HG03469 (cell line): ENCODE measurements around the gene CNGA3.

Source experiments
- ATAC-seq: cut with Tn5 transposase; IDR thresholded peaks from one replicate; pipeline ENCODE4 v1.9.1; 2021; ENCODE audit warnings: mild to moderate bottlenecking, moderate library complexity, moderate number of reproducible peaks; ENCODE audit not compliant: unreplicated experiment

The CNGA3 gene

DNA sequence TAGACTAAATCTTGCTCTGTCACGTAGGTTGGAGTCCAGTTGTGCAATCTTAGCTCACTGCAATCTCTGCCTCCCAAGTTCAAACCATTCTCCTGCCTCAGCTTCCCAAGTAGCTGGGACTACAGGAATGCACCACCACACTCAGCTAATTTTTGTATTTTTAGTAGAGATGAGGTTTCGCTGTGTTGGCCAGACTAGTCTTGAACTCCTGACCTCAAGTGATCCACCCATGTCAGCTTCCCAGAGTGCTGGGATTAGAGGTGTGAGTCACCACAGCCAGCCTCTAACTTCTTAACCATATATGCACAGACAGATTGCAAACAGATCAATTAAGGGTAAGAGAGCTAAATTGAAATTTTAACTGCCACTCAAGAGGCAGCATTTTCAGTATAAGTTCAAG, 22.1 kb upstream of the CNGA3 start:
- ATAC-seq, result no peak

DNA sequence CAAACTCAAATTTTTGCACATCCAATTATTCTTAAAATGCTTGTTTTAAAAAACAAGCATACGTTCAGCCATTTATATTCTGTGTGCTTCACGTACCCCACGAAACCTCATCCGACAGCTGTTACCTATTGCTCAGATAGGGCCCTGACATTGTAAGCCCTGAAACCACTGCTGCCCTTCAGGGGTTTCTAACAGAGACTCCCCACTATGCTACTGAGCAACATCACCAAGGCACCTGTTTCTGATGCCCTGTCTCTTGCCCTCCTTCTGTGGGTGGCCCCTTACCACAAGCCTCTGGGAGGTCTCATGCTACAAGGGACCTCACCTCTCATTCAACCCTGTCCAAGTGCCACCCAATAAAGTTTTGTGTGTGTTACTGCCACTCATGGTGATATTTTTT, 18.5 kb upstream of the CNGA3 start:
- ATAC-seq, result no peak

DNA sequence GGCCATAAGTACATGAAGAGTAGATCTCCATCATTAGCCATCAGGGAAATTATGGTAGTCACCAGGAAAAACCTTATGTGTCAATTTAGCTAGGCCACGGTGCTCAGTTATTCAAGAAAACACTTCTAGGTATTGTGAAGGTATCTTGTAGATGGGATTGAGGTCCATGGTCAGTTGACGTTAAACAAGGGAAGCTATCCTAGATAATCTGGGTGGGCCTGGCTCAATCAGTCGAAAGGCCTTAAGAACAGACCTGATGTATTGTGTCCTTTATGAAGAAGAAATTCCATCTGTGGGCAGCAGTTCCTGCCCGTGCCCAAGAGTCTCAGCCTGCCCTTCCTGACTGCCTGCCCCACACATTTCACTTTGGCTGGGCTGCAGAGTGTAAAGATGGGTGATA, 16.7 kb upstream of the CNGA3 start:
- no peak for ATAC-seq

DNA sequence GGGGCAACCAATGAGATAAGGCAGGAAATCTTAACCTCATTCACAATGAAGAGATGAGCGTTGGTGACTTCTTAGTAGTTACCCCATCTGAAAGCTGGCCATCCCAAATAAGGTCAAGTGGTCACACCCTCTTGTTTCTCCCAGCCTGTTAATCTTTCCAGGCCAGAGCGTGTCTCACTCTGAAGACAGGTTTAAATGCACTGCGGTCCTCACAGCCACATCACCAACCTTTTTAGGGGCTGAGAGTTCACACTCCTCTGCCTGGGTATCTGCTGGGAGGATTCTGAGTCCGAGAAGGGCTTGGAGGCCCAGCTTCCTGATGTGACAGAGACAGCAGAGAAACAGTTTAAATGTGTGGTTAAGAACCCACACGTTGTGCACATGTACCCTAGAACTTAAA, 13.3 kb upstream of the CNGA3 start:
- no peak for ATAC-seq

DNA sequence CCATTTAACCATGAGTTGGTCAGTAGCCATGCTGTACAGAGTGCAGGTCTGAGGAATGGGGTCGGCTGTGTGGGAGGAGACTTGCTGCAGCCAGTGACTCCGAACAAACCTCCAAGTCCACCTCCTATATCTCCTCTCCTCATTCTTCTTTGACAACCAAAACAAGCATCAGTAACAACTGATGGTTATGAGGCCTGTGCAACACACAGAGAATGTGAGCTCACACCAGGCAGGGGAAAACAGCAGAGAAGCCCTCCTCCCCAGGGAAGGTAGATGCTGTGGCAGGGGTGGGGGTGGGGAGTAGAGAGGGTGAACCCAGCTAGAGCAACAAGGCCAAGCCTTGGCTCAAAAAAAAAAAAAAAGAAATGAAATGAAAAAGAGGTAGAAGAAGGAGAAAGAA, 12.3 kb upstream of the CNGA3 start:
- no peak for ATAC-seq

DNA sequence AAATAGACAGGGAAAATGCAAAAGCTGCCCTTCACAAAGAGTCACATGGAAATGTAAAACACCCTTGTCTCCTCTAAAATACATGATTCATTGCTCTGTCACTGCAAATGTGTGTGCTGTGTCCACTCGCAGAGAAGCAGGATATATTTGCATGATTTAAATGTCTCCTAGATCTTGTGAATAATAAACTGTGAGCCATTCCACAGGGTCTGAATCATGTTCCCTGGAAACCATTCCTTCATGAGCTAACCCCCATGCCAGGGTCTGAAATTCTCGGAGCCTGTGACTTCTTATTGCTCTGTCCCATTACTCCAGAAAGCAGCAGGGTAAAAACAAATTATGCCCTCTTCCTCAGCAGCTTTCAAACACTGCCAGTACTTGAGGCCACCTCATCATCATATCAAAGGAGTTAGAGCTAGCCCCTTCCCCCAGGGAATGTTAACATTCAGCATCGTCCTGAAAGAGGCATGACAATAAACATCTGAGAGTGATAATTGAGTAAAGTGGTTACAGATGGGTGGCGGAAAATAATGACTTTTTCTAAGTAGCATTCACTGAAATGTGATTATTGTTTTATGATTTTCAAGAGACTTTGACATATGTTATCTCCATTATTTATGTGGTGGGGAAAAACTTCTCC, 11.7 kb upstream of the CNGA3 start:
- no peak for ATAC-seq

DNA sequence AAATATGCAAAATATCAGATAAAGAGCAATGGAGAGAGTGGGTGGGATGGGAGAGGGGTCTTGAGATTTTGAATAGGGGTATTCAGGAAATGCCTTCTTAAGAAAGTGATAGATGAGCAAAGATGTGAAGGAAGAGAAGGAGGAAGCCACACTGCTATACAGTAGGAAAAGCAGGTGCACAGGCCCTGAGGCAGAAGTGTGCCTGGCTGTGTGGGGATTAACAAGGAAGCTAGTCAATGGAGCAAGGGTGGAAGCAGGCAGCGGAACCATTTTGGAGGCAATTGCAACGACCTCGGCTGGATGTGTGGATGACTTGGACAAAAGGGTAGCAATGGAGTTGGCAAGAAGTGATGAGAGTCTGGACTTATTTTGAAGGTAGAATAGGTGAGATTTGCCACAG, 11.0 kb upstream of the CNGA3 start:
- no peak for ATAC-seq

DNA sequence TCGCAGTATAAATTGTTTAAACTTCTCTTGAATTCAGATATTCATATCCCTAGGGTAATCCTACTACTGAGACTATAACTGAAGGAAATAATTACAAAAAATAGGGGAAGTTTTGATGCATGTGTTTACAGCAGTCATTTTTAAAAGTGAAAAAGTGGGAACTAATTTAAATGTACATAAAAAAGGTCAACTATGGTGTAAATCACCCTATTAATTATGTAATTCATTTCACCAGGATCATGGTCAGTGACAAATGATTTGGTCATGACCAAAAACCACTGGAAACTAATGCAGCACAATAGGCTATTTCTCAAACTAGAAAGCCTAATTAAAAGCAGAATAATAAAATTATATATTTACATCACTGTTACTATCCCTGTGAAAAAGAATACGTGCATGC, 5.0 kb upstream of the CNGA3 start:
- no peak for ATAC-seq

DNA sequence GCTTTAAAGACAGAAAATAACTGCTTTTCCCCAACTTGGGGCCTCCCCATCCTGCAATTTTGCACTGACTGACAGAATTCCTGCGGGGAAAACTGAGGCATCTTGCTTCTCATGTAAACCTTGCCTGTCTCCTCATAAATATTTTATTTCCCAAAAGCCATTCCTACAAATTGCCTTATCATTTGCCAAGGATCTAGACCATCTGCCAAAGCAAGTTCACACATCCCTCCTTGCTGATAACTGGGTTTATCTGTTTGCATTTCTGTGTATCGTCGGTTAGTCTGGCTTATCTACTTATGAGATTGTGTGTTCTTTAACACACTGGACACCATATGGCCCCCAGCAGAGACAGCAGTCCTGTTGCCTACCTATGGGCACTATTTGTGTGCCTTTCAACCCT, 3.0 kb upstream of the CNGA3 start:
- no peak for ATAC-seq

DNA sequence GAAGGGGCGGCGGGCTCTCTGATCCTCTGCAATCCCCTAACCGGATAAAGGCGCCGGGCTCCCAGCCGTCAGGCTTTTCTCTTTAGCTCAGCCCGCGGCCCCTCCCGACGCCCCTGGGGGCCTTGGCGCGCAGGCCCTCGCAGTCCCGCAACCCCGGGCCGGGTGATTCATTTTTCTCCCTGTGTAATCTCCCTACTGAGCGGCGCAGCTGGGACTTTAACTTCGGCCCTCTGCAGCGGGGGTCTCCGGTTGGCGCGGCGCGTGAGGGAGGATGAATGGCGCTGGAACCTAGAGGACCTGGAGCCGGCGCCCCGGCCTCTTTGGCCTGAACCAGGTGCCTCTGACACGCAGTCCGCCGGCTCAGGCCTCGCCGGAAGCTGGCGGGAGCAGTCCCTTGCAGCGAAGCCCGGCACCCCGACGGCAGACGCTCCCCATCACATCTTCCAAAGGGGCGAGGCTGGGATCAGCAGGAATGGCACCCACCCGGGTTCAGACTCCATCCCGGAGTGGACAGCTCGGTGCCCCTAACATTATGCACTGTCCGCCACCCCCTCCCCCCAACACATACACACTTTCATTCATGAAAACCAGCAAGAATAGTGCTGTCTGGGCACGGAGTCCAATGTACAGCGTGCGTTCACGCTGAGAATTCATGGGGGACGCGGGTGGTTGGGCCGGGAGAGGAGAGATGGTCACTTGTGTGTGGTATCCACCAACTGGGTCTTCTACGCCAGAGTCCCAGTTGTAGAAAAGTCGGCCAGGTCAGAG, 1.2 kb downstream of the CNGA3 start:
- no peak for ATAC-seq

DNA sequence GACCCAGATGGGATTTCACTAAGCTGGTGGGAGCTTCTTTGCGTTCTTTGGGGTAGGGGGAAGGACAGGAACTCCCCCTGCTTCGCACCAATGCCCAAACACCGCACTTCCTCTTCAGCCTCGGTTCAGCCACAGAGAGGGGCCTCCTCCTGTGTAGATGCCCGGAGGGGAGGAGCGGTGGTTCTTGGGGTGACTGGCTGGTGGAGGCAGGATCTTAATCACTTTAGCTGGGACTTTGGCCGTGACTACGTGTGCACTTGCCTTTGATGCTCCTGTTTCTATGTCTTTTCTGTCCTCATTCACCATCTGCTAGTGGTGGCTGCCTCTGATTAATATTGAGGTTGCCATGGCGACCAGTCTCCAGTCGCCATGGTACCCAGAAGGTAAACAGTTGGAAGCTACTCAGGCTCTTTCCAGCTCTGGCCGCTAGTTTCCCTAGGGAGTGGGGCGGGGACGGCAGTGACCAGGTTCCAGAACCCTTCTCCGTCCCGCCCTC, 1.9 kb downstream of the CNGA3 start:
- ATAC-seq, result no peak

DNA sequence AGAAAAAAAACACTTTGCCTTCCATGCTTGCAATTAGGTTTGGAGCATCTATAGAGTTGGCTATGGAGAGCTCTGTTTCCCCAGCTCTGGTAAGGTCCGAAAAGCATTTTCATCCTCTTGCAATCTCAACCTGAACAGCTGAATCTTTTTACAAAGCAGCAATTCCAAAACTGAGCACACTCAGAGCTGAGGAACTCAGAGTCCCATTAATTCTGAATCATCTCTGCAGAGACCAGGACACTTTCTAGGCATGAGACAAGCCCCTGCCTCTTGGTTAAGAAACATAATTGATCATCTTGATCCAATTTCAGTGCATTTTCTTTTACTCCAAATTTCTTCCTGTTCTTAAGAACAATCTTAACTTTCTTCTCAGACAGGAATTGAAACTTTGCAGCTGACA, 4.2 kb downstream of the CNGA3 start:
- ATAC-seq, result no peak

DNA sequence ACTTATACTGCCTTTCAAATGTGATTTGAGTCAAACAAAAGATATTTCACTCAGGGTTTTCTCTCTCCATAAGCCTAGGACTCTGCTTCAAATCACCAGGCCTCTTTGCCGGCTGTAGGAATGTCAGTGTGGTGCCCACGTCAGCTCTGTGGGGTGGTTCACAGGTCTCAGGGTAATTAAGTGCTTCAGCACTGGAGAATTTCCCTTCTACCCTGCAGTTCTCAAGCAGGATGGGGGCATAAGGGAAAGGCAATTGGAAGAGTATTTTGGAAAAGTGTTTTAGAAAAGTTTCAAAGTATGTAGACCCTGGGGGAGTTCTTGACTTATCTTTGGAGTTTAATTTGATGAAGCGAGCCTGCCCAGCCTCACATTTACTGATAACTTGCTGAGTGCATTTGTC, 9.6 kb downstream of the CNGA3 start:
- no peak for ATAC-seq

DNA sequence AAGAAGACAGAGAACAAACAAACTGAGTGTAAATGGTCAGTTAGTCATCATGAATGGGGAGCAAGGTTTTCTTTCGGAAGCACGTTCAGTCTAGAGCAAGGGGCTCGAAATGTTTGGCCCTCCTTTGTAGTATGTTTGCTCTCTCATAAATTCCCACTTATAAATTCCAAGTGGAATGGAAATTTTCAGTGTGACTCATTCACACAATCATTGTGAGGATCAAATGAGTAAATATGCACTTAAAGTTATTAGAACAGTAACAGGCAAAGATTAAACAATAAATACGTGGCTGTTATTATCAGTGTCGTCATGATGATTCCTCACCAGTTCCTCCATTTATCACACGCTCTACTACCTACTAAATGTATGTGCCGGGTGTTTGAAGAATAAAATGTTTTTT, 10.5 kb downstream of the CNGA3 start:
- no peak for ATAC-seq

DNA sequence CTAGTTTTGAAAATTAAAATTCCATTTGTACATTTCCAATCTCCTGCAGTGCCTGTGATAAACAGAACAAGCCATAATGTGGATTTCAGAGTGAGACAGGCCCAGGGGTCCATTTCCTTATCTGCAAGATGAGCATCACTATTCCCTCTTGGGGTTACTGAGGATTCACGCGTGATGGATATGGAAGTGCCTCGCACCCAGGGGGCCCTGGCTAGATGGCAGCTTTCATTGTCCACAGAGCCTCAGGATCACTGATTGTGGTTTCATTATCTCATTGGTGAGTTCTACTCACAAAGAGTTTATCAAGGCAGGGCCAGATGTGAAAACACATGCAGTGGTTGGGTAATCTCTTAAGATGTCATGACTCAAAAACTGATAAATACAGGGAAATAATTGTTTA, 11.6 kb downstream of the CNGA3 start:
- ATAC-seq, result no peak

DNA sequence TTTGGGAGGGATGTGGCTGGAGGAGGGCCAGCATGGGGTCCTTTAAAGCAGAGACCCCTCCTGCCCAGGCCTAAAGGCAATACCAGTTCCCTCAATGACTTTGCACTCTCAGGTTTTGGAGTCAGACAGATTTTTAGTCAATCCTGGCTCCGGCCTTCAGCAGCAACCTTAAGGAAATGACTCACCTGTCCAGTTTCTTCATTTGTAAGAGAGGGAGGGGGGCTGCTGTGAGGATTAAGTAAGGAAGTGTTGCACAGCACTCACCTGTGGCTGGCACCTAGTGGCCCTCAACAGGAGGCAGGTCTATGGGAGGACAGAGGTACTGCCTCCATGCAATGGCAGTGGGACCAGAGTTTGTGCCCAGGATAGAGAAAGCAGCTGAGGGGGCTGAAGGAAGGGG, 13.7 kb downstream of the CNGA3 start:
- no peak for ATAC-seq

DNA sequence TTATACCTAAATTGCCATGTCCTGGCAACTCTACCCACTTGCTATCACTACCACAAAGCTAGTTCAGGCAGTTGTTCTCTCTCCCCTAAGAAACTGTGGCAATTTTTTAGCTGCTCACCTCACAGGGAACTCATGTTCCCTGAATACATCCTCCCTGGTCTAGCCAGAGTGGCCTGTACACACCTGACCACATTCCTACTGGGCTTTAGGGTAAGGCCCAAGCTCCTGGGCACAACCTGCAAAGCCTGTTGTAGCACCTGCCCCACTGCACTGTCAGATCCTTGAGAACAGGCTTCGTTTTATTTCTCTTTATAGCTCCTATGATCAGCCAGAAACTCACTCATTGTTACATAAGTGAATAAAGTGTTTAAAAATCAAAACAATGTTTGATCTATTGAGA, 21.5 kb downstream of the CNGA3 start:
- no peak for ATAC-seq

DNA sequence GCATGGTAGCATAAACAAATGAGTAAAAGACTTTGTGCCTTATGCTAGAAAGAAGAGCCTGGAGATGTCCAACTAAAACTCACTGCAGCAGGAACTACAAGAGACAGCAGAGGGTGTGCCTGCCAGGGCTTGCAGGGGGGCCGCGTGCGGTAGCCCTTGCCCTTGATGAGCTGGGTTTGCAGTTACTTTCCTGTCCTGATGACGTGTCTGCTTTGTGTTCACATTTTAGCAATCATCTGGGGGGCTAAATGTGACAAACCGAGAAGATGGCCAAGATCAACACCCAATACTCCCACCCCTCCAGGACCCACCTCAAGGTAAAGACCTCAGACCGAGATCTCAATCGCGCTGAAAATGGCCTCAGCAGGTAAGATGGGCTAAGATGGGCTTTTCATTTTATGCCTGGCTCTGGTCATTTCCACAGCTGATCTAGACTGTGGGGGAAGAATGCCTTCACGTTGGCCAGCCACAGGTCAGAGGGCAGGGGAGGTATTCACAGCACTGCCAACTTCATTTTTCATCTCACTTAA, 23.5 kb downstream of the CNGA3 start:
- ATAC-seq, result no peak

DNA sequence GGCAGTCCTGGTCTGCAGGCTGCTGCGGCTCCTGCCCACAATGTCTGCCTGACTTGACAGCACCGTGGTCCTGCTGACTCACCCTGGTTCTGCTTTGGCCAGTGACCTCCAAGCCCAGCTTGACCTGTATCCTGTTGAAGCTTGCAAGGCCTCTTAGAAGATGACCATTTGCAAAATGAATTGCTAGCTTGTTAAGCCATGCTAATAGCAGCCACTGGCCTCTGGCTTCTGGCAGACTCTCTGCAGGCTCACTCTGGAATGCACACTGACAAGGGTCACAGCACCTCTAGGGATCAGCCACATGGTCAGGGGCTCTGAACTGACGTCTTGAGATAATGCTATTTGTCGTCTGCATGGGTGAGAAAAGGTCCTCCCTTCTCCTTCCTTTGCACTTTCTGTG, 25.9 kb downstream of the CNGA3 start:
- ATAC-seq, result no peak

DNA sequence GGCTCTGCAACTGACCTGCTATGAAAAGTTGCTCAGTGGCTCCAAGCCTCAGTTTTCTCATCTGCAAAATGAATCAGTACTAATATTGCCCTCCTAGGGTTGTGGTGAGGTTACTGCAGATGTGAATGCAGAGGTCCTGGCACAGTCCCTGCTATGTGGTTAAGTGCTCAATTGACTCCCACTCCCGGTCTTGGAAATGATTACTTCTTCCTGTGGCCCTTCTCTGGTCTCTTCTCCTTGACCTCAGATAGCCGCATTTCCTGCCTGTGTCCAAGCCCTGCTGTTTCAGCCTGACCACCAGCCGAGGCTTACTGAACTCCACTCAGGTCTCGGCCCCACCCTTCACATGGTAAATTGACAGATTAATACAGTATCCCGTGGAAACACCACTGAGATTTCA, 26.3 kb downstream of the CNGA3 start:
- ATAC-seq, result no peak

DNA sequence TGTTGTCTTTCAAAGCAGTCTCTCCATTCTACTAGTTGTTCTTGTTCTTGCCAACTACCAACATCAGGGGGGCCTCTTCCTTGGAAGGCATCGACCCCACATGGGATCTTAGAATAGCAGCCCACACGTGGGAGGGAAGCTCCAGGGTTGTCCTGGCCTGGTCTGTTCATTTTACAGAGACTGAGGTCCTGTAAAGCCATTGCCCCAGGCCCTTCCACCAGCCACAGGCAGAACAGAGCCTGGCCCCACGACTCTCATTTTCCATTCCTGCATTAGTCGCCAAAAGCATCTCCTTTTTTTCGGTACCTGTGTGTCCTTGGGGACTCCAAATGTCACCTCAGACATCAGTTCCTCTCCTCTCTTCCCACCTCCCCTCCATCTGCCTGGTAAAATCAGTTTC, 28.0 kb downstream of the CNGA3 start:
- ATAC-seq, result no peak

DNA sequence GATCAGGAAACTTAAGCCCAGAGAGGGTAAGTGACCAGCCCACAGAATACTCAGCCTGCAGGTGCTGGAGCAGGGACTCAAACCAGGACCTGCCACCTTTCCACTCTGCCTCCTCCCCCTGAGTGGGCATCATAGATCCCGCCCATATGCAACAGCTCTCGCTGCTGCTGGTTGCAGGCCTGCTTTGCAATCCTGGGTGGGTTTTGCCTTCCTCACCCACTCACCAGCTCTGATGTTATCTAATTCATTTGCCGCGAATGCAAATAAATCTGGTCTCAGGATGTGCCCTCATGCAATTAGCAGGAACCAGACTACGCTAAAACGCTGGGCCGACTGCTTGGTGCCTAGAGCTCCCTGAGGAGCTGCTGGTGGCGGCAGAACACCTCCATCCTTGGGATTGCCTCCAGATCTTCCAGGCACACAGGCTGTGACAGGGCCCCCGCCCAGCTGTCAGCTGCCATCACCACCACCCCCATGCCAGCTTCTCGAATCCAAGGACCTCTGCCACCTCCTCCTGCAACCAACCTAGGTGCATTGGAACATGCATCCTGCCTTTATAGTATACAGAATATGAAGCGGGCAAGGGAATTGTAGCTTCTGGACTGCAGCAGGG, 28.8 kb downstream of the CNGA3 start:
- no peak for ATAC-seq
